CMK (cell line): ENCODE results near the gene CAPZA2.
"Not testable (repeated sequence)": the region's sequence is repeated elsewhere in the genome, so short reads cannot be mapped to it uniquely, and the experiment has no call there.

ENCODE experiments used
- DNase-seq: peaks from one replicate; pipeline ENCODE4 v3.0.0-alpha.2; 2010; ENCODE audit warnings: low read depth

CAPZA2 gene

DNA sequence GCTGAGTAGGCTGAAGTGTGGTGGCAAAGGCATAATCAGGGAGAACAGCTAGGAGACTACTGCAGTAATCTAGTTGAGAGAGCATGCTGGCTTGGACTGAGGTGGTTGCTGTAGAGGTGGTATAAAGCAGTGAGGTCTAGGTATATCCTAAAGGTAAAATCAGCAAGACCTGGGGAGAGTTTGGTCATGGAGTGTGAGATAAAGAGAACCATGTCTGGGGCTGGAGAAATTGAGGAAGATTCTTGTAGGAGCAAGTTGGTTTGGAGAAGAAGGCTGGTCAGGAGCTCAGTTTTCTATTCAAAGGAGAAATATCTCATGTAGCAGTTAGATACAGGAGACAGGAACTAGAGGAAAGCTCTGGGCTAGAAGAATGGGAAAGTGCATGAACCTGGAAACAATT, 58.0 kb downstream of the CAPZA2 start:
- DNase-seq: no peak

DNA sequence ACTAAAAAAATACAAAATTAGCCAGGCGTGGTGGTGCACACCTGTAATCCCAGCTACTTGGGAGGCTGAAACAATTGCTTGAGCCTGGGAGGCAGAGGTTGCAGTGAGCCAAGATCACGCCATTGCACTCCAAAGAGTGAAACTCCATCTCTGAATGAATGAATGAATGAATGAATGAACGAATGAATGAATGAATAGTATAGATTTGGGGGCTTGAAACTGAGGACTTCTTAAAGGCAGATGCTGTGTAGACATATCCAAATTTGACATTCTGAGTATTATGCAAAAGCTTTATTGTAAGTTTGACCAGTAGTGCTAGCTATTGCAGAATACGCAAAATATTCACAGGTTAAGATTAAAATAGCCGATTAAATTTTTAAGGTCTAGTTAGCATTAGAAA, 60.2 kb downstream of the CAPZA2 start:
- DNase-seq: no peak

DNA sequence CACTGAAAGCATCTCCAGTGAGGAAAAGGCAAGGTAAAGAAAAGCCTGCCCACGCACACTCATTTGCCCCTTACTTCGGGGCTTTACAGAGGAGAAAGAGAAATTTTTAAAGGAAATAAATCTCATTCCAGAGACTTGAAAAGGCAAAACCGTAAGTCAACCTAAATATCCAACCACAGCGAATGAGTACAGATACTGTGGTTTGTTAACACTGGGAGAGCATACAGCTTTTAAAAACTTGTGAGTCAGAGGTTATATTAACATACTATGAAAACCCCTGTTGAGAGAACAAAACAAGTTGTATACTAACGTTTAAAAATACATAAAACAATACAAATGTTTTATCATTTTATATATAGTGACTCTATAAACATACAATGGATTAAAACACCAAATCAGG, 62.4 kb downstream of the CAPZA2 start:
- no peak for DNase-seq

DNA sequence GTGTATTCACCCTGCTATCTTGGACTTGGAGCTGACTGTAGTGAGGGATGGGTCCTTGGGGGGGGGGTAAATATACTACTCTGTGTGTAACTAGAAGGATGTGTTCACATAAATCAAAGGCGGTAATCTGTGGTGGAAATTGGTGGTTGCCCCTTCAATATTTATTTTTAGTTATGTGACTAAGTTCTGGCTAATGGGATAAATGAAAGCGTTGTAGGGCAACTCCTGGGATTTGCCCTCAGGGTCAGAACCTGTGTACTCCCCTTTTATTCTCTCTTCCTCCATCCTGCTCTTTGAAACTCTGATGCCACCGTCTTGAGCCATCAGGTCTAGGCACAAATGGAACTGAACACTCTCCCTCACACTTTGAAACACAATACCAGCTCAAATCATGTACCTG, 66.6 kb downstream of the CAPZA2 start:
- no peak for DNase-seq

DNA sequence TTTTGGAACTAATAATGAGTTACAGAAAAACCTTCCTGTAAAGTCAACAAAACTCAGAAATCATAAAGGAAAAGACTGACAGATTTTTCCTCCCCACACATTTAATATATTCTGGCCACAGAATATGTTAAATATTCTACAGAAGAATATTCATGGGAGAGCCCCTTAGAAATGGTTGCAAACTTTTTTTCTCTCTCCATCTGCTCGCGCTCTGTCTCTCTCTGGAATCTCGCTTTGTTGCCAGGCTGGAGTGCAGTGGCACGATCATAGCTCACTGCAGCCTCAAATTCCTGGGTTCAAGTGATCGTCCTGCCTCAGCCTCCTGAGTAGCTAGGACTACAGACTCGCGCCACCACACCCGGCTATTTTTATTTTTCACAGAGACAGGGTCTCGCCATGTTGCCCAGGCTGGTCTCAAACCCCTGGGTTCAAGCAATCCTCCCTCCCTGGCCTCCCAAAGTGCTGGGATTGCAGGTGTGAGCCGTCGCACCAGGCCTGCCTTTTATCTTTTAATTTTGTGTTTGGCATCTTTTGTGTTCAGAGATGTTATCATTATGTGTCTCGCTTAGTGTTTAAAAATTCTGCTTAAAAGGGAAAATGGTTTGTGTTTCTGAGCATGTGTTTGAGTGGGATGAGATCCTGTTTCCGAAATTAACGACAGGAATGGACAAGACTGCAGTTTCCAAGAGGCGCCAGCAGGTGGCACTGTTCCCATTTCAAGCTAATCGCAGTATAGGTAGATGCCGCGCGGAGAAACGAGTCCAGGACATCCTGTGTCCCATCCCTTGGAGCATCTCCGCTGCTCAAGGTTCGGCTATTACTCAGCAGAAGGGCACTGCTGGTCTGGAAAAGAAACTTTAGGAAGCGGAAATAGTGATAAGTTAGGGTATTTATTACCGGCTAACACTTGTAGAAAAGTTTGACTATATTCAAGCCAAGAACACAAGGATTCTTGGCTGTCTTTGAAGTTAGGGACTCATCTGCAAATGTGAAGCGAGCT, 67.8 kb downstream of the CAPZA2 start:
- DNase-seq: no peak

DNA sequence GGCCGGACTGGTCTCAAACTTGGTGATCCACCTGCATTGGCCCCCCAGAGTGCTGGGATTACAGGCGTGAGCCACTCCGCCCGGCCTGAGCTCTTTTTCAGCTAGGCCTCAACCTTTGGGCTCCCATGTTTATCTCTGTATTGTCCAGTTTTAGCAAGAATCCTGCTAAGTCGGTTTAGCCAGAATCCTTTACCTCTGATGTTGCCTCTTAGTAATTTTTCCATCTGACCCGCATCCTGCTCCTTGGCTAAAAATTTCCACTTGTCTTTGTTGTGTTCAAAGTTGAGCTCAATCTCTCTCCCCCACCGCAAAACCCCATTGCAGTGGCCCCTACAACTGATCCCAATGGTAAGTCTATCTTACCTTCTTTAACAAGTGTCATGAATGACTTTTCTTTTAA, 70.2 kb downstream of the CAPZA2 start:
- no peak for DNase-seq

DNA sequence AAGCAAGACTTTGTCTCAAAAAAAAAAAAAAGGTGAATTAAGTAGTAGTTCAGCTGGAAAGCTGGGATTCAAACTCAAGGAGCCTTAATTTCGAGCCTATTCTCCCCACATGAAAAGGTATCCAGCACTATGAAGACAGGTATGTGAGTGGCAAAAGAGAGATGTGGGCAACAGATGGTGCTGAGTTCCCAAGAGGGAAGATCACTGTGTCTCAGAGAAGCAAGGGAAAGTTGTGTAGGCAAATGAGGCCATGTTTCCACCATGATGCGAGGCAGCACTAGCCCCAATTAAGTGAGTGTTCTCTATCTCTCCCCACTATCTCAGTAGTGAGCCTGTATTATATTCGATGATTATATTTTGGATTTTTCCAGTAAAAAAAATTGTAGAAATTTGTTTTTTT, 71.1 kb downstream of the CAPZA2 start:
- no peak for DNase-seq

DNA sequence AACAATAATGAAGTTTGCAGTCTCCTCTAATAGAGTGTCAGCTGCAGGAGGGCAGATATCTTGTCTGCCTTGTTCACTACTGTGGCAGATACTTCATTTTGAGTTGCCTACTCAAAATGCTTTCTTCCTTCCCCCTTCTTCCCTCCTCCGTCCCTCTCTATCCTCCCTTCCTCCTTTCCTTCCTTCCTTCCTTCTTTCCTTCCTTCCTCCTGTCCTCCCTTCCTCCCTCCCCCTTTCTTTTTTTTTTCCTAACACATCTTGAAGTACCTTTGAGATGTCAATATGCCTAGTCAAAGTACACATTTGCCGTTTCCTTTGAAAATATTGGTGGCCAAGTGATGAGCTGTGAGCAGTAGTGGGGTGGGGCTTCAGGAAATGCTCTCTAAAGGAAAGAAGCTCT, 72.2 kb downstream of the CAPZA2 start:
- no peak for DNase-seq

DNA sequence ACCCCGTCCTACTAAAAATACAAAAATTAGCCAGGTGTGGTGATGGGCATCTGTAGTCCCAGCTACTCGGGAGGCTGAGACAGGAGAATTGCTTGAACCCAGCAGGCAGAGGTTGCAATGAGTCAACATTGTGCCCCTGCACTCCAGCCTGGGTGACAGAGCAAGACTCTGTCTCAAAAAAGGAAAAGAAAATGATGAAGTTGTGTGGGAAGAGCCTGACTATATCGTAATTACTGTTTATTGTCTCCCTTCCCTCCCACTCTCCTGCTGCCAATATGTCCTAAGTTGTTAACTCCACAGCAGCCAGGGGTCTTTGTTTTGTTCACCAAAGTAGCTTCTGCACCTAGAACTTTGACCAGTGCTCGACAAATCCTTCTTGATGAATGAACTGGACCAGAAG, 74.5 kb downstream of the CAPZA2 start:
- not testable (repeated sequence) for DNase-seq

DNA sequence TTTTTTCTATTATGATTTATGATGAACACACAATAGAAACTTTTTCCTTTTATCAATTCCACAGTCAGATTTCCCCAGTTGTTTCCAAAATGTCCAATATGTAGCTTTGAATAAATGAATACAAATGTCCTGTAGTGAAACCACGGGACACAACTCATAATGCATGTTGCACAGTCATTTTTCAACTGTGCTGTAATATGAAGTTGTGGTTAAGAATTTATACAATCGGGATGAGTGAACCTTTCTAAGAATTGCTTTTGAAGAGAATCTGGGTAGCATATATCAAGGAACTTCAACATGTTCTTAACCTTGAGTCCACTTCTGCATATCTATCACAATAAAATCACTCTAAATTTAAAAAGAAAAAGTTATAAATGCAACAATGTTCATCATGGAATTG, 76.3 kb downstream of the CAPZA2 start:
- DNase-seq: no peak

DNA sequence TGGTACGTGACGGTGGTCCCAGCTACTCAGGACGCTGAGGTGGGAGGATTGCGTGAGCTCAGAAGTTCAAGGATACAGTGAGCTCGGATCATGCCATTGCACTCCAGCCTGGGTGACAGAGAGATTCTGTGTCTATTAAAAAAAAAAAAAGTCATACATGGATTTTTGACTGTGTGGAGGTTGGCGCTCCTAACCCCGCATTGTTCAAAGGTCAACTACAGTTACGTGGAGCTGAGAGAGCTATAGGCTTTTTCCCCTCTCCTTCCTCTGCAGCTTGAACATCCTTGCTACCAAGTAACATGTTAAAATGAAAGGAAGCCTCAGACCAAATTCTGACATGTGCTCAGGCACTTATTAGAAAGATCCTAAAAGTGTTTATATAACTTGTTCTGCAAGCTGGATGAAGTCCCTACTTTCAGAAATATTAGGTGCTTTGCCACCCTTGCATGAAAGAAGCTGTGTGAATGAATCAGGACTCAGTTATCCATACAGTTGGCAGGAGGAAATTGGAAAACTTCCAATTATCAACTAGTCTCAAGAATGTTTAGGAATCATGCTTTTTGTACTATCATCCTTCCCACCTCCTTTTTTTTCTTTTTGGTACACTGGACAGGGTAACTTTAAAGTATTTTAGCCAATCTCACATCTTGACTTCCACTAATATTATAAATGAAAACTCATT, 78.4 kb downstream of the CAPZA2 start:
- DNase-seq: no peak

DNA sequence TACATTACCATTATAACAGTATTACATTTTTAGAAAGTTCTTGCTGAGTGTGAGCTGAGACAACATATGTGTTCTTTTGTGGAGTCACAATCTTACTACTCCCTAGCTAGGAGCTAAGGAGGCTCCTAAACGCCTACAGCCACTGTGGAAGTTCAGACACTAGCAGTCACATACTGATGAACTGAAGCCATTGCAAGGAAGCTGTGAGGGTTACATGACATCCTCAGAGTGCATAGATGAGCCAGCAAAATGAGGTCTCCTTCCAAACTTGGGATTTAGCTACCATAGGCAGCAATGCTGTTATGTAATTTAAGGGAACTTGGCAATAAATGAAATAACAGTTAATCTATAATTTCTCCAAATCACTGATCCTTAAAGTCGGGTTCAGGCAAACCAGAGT, 80.1 kb downstream of the CAPZA2 start:
- no peak for DNase-seq

DNA sequence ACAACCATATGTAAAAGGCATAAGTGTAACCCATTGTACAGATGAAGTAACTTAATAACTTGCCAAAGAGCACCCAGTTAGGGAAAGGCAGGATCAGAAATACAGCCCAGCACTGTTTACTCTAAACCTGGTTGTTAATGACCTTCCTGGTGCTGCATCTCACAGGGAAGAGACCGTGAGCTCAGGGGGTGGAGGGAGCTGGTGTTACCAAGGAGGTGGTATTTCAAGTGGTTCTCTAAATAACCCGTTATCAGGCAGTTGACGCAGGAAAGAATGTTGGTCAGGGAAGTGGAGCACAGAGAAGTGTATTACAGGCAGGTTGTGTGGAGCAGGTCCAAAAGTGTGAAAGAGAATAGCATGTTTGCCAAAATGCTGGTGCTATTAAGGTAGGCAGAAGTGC, 86.5 kb downstream of the CAPZA2 start:
- DNase-seq: no peak

DNA sequence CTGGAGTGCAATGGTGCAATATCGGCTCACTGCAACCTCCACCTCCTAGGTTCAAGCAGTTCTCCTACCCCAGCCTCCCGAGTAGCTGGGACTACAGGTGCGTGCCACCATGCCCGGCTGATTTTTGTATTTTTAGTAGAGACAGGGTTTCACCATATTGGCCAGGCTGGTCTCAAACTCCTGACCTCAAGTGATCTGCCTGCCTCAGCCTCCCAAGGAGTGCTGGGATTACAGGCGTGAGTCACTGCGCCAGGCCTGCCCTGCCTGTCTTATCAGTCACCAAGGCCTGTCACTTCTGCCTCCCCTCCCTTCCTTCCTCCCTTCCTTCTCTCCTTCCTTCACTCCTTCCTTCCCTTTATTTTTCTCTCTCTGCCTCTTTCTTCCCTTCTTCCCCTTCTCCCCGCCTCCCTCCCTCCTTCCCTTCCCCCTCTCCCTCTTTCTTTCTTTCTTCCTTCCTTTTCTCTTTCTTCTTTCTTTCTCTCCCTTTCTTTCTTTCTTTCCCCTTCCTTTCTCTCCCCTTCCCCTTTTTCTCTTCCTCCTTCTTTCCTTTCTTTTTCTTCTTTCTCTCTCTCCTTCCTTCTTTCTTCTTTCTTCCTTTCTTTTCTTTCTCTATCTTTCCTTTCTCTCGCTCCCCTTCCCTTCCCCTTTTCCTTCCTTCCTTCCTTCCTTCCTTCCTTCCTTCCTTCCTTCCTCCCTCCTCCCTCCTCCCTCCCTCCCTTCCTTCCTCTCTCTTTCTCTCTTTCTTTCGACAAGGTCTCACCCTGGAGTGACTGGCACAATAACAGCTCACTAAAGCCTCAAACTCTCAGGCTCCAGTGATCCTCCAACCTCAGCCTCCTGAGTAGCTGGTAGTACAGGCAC, 87.8 kb downstream of the CAPZA2 start:
- DNase-seq: no peak

DNA sequence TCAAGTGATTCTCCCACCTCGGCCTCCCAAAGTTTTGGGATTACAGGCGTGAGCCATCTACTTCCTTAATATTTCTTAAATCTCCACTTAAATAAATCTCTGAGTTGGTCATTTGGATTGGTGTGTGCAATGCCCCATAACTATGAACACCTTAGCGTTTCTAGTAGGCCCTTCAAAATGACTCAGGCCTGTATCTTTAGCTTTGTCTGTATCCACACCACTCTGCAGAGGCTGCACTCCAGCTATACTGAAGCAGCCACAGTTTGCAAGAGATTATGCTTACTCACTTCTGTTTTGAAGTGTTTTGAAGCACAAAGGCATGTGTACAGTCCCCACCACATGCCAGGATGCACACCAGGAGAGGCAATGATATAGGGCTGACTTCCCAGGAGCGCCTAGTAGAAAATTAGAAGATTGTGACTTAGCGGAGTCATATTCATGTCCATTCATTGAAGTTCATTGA, 88.5 kb downstream of the CAPZA2 start:
- no peak for DNase-seq

DNA sequence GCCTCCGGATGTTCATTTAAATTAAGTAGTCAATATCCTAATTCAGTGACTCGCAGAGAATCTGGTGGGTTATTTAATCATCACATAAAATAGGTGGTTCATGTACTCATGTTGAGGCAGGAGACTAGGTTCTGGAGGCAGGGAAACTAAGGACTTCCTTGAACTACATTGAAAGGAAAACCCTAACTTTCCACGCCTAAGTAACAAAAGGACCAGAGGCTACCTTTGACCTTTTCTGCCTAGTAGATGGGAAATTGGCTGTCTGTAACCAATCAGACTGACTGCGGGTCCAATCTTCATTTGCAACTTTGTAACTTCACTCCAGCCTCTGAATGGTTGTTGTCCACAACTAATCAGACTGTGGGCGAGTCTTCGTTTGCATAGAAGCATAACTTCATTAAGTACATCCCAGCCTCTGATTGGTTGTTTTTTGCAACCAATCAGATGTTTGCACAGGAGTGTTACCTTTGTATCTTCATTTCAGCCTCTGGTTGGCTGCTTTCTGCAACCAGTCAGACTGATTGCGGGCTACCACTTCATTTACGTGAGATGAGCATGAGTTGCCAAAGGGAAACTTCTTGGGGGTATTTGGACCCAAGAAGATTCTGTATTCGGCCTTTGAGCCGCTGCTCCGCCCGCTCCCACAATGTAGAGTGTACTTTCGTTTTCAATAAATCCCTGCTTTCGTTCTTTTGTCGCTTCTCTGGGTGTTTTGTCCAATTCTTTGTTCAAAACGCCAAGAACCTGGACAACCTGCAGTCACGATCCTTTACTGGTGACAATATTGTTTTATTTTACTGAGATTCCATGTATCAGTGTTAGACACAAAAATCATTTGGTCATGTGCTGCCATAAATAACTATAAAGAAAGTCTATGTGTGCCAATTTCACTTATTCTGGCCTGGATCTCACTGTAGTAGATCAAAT, 89.2 kb downstream of the CAPZA2 start:
- peak; percentile 39 for DNase-seq

DNA sequence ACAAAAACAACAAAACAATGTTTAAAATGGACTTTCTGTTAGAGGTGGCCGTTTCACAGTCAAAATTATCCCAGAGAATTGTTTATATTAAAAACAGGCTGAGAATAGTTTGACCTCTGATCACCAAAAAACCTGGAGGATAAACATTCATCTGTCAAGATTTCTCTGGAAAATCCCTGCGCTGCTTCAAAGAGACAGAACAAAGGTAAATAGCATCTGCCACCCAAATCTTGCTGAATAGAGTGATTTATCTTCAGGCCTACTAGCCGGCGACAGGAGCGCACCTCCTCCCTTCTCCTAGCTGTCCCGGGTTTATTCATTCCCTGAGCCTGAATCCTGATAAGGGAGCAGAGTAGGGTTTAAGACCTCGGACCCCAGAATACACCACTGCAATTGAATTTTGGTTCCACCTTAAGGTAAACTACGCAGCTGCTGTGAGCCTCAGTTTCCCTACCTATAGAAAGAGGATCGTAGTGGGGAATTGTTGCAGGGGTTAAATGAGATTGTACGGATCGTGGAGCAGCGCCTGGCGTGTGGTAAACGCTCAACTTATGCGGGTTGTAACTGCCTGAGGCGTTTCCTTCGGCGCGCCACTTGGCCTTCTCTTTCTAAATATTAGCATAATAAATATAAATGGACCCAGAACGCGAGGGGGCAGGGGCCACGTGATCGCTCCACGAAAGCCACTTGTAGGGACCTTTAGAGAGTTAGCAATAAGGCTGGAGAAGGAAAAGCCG, 90.4 kb downstream of the CAPZA2 start:
- DNase-seq: no peak

DNA sequence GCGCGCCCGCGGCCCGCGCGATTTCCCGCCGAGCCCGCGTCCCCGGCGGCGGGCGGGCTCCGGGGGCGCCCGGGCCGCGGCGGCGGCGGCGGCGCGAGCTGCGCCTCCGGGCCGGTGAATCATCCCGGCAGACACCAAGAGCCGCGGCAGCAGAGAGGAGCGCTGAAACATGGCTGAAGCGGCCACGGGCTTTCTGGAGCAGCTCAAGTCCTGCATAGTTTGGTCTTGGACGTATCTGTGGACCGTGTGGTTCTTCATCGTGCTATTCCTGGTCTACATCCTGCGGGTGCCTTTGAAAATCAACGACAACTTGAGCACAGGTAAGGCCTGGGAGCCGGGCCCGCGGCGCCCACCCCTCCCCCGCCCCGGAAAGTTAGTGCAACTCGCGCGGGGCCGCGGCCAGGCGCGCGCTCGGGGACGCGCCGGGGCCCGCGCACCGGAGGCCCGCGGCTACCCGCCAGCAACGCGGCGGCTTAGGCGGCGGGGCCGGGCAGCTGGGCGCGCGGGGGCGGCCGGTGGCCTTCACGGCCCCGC, 91.1 kb downstream of the CAPZA2 start, which contains the start of gene ST7:
TSS of gene ST7 (plus strand) at position 130 of the 534 bp plus-strand sequence. CDS start at position 170, 40 bp downstream.
- DNase-seq: no peak

DNA sequence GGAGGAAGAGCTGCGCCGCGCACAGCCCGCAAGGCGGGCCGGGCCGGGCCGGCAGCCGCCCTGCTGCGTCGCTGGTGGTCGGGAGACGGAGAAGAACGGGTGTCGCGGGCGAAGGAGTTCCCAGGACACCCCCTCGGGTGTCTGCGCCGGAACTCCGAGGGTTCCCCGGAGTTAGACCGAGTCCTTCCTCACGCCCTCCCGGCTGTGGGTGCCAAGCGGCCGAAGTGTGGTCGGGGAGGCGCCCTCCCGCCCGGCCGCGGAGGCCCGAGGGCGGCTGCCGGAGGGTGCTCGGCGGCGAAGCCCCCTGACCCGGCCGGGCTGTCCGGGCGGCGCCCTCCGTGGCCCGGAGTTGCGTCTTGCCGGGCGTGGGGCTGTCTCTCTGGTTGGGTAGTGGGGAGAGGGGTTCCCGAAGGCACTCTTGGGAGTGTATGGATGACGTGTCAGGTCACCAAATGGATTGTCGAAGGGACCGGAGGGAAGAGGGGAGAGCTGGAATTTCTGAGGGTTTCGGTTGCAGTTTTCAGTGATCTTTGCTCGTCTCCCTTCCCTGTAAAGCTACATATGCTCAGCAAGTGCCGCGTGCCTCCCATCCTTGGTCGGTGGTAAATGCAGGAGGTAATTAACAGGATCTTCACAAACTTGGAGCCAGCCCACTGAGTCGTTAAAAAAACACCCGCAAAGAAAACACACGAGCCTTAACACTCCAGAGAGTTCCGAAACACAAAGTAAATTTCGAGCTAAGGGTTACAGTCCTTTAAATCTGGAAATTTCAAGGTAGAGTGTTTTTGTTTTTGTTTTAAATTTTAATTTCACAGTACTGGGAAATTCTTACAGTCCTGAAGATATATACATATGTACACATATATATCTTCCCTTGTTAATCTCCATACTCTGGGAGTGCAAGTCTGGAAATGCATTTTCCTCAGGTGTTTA, 91.8 kb downstream of the CAPZA2 start:
- peak; percentile 33 for DNase-seq
